Measurements from ENCODE around the gene CDK19.
A peak's percentile ranks its signal among the peaks of the same experiment; 100 is the strongest.

CDK19 gene

GRCh38 chr6:110815411-110816409 lies at the start of gene CDK19:
TSS of gene CDK19 (minus strand) at chr6:110815469. CDS start at chr6:110815136, 333 bp downstream.
- DNase-seq (ENCODE audit: low read depth) = peak; percentile 99
- TF ChIP-seq CTCF (IDR thresholded peaks at IDR 0.05; ENCODE audit: insufficient read depth, low read depth, low read length, missing control alignments) = no peak
- peak within 1 kb of the TSS; percentile 83 for H3K4me3 ChIP-seq (ENCODE audit: low read length)

GRCh38 chr6:110864824-110865223 lies 49.6 kb upstream of the CDK19 start:
- TF ChIP-seq CTCF (IDR thresholded peaks at IDR 0.05; ENCODE audit: insufficient read depth, low read depth, low read length, missing control alignments) = no peak
- H3K4me3 ChIP-seq (ENCODE audit: low read length) = no peak overlapping the region
- DNase-seq (ENCODE audit: low read depth) = no peak

GRCh38 chr6:110859335-110859792 lies 44.1 kb upstream of the CDK19 start:
- no peak for TF ChIP-seq CTCF (IDR thresholded peaks at IDR 0.05; ENCODE audit: insufficient read depth, low read depth, low read length, missing control alignments)
- no peak overlapping the region for H3K4me3 ChIP-seq (ENCODE audit: low read length)

GRCh38 chr6:110858562-110859214 lies 43.4 kb upstream of the CDK19 start:
- H3K4me3 ChIP-seq (ENCODE audit: low read length) = no peak overlapping the region
- no peak for DNase-seq (ENCODE audit: low read depth)
- no peak for TF ChIP-seq CTCF (IDR thresholded peaks at IDR 0.05; ENCODE audit: insufficient read depth, low read depth, low read length, missing control alignments)

More at GRCh38 chr6:110859335-110859792, 44.1 kb upstream of the CDK19 start:
- DNase-seq (ENCODE audit: low read depth) = no peak

- no peak overlapping the region for H3K4me3 ChIP-seq (ENCODE audit: low read length)
- TF ChIP-seq CTCF (IDR thresholded peaks at IDR 0.05; ENCODE audit: insufficient read depth, low read depth, low read length, missing control alignments) = no peak
- DNase-seq (ENCODE audit: low read depth) = no peak
Measured at GRCh38 chr6:110858016-110858415, 42.7 kb upstream of the CDK19 start.

GRCh38 chr6:110856296-110856695 lies 41.0 kb upstream of the CDK19 start:
- no peak overlapping the region for H3K4me3 ChIP-seq (ENCODE audit: low read length)
- no peak for TF ChIP-seq CTCF (IDR thresholded peaks at IDR 0.05; ENCODE audit: insufficient read depth, low read depth, low read length, missing control alignments)
- DNase-seq (ENCODE audit: low read depth) = no peak

Data from epithelial cell of esophagus (primary cell).